ENCODE data around the gene B3GNT5. TPM values are rescaled to one million over a fixed set of nuclear protein-coding genes. Genes with fewer than 3 reads are reported as not detected.

The B3GNT5 gene
- total RNA-seq, 4 donors from 2014 or later: 4.6 to 16.8 (median 11.5) TPM

DNA sequence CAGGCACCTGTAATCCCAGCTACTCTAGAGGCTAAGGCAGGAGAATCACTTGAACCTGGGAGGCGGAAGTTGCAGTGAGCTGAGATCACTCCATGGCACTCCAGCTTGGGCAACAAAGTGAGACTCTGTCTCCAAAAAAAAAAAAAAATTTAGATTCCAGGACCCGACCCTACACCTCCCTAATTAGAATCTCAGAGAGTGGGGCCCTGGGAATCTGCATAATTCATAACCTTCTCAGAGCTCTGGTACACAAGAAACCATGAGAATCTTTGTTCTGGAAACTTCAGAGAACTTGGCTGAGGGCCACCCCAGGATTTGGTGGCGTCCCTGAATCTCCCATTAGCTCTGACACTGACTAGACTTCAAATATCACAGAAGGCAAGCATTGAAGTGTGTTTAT lies 31.5 kb downstream of the B3GNT5 start:
- TF ChIP-seq, protein P1, sequence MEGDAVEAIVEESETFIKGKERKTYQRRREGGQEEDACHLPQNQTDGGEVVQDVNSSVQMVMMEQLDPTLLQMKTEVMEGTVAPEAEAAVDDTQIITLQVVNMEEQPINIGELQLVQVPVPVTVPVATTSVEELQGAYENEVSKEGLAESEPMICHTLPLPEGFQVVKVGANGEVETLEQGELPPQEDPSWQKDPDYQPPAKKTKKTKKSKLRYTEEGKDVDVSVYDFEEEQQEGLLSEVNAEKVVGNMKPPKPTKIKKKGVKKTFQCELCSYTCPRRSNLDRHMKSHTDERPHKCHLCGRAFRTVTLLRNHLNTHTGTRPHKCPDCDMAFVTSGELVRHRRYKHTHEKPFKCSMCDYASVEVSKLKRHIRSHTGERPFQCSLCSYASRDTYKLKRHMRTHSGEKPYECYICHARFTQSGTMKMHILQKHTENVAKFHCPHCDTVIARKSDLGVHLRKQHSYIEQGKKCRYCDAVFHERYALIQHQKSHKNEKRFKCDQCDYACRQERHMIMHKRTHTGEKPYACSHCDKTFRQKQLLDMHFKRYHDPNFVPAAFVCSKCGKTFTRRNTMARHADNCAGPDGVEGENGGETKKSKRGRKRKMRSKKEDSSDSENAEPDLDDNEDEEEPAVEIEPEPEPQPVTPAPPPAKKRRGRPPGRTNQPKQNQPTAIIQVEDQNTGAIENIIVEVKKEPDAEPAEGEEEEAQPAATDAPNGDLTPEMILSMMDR (IDR thresholded peaks at IDR 0.05; ENCODE audit: low read depth): no peak

DNA sequence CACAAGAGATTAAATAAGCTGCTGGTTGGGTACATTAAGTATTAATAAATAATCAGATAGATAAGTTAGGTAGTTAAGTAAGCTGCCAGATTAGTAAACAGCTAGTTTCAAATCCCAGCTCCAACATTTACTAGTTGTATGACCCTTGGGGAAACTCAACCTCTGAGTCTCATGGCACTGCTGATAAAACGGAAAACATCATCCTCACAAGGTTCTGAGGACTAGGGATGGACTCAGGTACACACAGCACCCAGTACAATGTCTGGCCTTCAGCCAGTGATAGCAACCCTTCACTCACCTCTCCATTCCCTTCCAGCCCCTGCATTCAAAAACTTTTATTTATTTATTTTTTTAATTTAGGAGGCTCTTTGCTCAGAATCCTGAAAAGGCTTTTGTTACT lies 32.3 kb downstream of the B3GNT5 start:
- TF ChIP-seq, protein P1 (IDR thresholded peaks at IDR 0.05; ENCODE audit: low read depth): no peak

DNA sequence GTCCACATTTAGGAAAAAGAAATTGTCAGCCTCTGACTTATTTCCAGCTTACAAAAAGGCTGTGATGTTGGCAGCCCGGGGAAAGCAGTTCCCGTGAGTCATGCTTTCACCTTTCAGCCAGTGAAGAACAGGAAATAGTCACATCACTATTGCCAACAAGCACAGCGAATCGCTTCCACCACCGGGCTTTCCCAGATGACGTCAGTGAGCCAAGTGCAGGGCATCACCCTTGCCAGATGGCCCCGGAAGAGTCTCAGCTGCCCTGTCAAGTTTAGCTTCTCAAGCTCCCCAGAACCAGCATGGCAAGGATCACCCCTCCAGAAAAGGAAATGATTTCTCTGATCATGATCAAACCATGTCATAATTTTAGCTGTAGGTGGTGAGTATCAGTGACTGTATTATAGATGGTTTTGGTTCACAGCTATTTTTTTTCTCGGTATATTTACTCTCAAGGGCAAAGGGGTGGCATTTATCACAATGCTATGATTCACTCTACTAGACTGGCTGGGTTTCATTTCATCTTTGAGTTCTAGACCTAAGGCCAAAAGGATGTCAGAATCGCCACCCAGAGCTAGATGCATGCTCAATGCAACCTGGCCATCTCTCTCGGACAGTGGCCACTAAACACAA lies 32.9 kb downstream of the B3GNT5 start:
- TF ChIP-seq, protein P1 (IDR thresholded peaks at IDR 0.05; ENCODE audit: low read depth): no peak

DNA sequence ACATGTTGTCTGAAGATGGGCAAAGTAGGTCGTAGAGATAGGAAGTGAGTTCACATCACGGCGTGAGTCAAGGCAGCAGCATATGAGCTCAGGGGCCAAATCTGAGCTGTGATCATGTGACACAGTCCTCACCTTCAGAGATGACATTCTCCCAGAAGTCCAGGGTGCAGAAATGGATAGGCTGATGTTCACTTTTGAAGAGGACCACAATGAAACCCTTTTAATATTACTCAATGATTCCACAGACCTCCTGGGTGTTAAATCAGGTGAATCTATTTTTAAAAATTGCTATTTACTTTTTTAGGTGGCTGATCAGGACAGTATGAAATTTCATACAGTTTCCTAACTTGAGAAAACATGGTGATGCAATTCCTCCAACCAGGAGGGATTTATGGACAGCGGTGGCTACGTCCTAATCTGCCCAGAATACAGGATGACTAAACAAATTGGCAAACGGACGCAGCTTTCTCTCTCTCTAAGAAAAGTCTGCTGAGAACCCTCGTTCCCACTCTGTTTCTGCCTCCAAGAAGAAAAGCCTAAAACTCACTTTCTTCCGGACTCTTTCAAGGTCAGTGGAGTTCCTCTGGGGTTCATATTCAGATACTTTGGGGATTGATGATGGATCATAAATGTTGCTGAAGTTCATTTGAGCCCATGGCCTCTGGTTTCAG lies 34.4 kb downstream of the B3GNT5 start:
- TF ChIP-seq, protein P1 (IDR thresholded peaks at IDR 0.05; ENCODE audit: low read depth): no peak

DNA sequence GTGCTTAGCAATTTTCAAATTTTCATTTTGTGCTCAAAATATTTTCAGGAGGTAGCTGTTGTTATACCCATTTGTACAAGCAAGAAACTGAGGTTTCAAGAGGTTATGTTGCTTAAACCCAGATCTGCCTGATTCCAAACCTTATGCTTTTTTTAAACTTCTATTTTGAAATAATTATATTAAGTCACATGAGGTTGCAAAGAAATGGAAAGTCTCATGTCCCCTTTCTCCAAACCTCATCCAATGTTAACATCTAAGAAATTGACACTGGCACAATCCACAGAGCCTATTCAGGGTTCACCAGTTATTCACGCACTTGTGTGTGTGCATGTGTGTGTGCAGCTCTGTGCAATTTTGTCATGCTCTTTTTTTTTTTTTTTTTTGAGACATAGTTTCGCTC lies 35.1 kb downstream of the B3GNT5 start:
- TF ChIP-seq, protein P1 (IDR thresholded peaks at IDR 0.05; ENCODE audit: low read depth): no peak

DNA sequence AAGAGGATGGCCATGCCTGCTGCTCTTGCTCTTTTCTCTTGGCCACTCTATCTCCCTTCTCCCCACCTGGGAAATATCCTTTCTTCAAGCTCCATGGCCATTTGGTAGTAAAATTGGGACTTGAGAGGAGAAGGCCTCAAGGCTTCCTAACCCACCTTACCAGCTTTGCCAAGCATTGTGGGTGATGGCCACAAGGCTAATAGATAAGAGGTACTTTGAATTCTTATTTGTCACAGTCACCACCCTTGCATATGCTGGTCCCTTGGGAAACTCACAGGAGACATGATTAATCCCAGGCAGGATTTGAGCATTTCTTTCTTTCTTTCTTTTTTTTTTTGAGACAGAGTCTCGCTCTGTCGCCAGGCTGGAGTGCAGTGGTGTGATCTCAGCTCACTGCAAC lies 37.2 kb downstream of the B3GNT5 start:
- TF ChIP-seq, protein P1 (IDR thresholded peaks at IDR 0.05; ENCODE audit: low read depth): no peak

DNA sequence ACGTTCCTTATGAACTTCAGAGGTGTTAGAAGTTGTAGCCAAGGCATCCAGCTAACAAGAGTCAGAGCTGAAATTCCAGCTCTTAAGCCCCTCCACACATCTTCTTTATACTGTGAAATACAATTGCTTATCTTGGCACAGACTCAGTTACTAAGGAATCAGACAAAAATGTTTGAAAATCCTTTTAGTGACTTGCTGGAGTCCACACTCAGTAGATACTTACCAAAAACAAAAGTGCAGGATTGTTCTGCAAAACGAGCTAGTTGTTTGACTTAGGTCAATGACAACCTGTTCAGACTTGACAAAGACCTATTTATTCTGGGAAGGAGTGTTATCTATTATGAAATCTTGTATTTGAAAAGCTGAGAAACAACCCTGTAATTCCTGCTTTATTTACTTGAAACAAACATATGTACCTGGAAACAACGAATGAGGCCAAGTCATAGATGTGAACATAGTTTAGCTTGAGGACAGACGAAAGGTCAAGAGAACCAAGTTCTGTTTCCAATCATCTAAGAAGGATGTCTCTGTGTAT lies 38.5 kb downstream of the B3GNT5 start:
- TF ChIP-seq, protein P1 (IDR thresholded peaks at IDR 0.05; ENCODE audit: low read depth): no peak
